Vagina (tissue), 2 donors: Measurements from ENCODE around the gene TUBB1. TPM values are rescaled to one million over a fixed set of nuclear protein-coding genes. Genes with fewer than 3 reads are reported as not detected.

Source experiments
- DNase-seq, 2 donors: peaks; one replicate each; pipeline ENCODE4 v3.0.0-alpha.2; 2017; ENCODE audit errors: extremely low spot score in 2 of 2
- H3K27ac ChIP-seq: fragments of 200-600 bp; sonication (generic); one replicate; pipeline ENCODE4 v1.5.1; 2019
- H3K27me3 ChIP-seq: fragments of 200-600 bp; sonication (generic); one replicate; pipeline ENCODE4 v1.5.1; 2019
- H3K36me3 ChIP-seq, 2 donors: fragments of 200-600 bp; sonication (generic); one replicate each; pipeline ENCODE4 v1.5.1; 2017 to 2019
- H3K4me1 ChIP-seq: fragments of 200-600 bp; sonication (generic); one replicate; pipeline ENCODE4 v1.5.1; 2019
- H3K4me3 ChIP-seq, 2 donors: fragments of 200-600 bp; sonication (generic); 1 replicate in 1 of 2; 2 replicates in 1 of 2; pipeline ENCODE4 v1.5.1; 2016 to 2019
- H3K9me3 ChIP-seq: fragments of 200-600 bp; sonication (generic); one replicate; pipeline ENCODE4 v1.5.1; 2019
- POLR2A ChIP-seq, 2 donors: fragments of 450-650 bp; IDR thresholded peaks; one replicate each; pipeline ENCODE4 v1.6.1; 2017; ENCODE audit warnings: antibody characterized with exemption in 2 of 2, mild to moderate bottlenecking in 2 of 2, moderate library complexity in 2 of 2
- POLR2AphosphoS5 ChIP-seq, 2 donors: sonication (generic); formaldehyde crosslinking; IDR thresholded peaks; one replicate each; pipeline ENCODE4 v1.9.0; 2017; ENCODE audit warnings: antibody characterized with exemption in 2 of 2, mild to moderate bottlenecking in 2 of 2, low read depth in 1 of 2; ENCODE audit not compliant: insufficient read depth in 1 of 2
- intact Hi-C: fragments of 100-400 bp; cut with DNase I; formaldehyde crosslinking; loops from one replicate; pipeline ENCODE4 v1.15.1; 2023
- total RNA-seq: library from RNA; depleted of rRNA; stranded (reverse); fragments of >200 nt; gene quantifications from one replicate; pipeline ENCODE4 v1.2.3, GENCODE V29; 2016
- TF ChIP-seq, protein P1 (sequence below), 3 experiments: fragments of 450-650 bp in 2 of 3; fragments of 200-600 bp in 1 of 3; sonication (generic) in 1 of 3; IDR thresholded peaks; one replicate each; pipeline ENCODE4 v1.5.1; 2017 to 2019; ENCODE audit warnings: antibody characterized with exemption in 3 of 3, mild to moderate bottlenecking in 2 of 3, moderate library complexity in 2 of 3

Gene TUBB1
- total RNA-seq, 1 donor from 2014 or later: not detected

DNA sequence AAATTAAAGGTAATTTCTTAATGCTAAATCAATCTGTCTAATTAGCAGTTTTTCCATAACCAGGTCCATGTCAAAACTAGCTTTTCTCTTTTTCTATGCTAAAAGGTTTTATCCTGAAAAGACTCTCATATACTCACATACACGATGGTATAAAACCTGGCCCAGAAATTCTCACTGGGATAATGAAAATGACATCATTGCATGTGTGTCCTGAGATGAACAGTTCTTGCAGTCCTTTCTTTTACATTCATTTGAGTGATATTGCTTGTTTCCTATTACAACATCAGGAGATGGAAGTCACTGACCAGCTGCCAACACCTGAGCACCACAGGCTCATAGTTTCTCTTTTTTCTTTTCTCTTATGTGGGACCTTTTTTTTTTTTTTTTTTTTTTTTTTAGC lies 31.2 kb downstream of the TUBB1 start:
- Histone ChIP-seq H3K4me3 (no peak overlapping the region), H3K27me3 (no peaks in the 10 kb centered on the region), H3K27ac (no peak overlapping the region), H3K4me1 (no peaks in the 10 kb centered on the region), H3K9me3 (no peaks in the 10 kb centered on the region), H3K36me3 (no peaks in the 10 kb centered on the region)
- no peak for TF ChIP-seq POLR2A (IDR thresholded peaks at IDR 0.05)
- TF ChIP-seq, protein P1, sequence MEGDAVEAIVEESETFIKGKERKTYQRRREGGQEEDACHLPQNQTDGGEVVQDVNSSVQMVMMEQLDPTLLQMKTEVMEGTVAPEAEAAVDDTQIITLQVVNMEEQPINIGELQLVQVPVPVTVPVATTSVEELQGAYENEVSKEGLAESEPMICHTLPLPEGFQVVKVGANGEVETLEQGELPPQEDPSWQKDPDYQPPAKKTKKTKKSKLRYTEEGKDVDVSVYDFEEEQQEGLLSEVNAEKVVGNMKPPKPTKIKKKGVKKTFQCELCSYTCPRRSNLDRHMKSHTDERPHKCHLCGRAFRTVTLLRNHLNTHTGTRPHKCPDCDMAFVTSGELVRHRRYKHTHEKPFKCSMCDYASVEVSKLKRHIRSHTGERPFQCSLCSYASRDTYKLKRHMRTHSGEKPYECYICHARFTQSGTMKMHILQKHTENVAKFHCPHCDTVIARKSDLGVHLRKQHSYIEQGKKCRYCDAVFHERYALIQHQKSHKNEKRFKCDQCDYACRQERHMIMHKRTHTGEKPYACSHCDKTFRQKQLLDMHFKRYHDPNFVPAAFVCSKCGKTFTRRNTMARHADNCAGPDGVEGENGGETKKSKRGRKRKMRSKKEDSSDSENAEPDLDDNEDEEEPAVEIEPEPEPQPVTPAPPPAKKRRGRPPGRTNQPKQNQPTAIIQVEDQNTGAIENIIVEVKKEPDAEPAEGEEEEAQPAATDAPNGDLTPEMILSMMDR (IDR thresholded peaks at IDR 0.05): no peak
- no peak for TF ChIP-seq POLR2AphosphoS5 (IDR thresholded peaks at IDR 0.05; ENCODE audit: insufficient read depth in 1 of 2, low read depth in 1 of 2)
- intact Hi-C loops: no loop called here
- DNase-seq: no peak

DNA sequence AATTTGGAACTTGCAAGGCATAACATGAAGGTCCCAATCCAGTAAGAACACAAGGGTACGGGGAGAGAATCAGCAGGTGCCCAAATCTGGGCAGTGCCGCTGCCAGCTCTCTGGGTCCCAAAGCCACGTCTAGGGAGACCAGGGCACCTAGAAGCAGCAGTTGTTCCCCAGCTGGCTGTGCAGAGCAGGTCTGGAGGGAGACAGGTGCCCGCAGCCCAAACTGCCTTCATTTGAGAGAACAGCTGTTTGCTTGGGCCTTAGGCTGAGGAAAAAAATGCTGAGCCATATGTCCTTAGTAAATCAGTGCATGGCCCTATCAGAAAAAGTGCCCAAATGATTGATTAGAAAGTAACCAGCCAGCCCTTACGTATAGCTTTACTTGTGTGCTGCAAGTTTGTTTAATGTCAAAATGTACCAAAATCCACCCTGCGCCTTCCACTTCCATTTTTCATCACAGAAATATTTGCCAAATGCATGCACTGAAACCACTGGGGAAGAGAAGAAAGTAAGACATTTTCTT lies 32.5 kb downstream of the TUBB1 start:
- intact Hi-C loops: no loop called here
- H3K9me3 ChIP-seq: no peaks in the 10 kb centered on the region
- no peaks in the 10 kb centered on the region for H3K27me3 ChIP-seq
- no peak overlapping the region for H3K27ac ChIP-seq
- H3K4me3 ChIP-seq: no peak overlapping the region
- no peaks in the 10 kb centered on the region for H3K4me1 ChIP-seq
- no peak for TF ChIP-seq POLR2AphosphoS5 (IDR thresholded peaks at IDR 0.05; ENCODE audit: insufficient read depth in 1 of 2, low read depth in 1 of 2)
- TF ChIP-seq, protein P1 (IDR thresholded peaks at IDR 0.05): no peak
- no peak for TF ChIP-seq POLR2A (IDR thresholded peaks at IDR 0.05)
- no peak for DNase-seq
- no peaks in the 10 kb centered on the region for H3K36me3 ChIP-seq

DNA sequence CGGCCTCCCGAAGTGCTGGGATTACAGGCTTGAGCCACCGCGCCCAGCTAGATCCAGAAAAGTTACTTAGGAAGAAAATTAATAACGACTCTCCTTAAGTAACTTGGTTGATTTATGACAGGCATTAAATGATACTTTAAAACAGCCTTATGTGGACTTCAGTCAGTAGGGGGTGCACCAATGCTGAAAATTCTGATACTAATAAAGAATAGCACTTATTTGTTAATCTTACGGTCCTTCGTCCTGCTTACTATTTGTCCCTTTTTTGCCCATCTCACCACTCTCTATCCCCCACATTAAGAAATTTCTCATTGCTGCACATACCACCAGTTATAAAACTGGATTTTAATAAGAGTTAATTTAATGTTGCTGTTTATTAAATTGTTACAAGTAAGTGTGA lies 36.1 kb downstream of the TUBB1 start:
- no peaks in the 10 kb centered on the region for H3K27me3 ChIP-seq
- no peaks in the 10 kb centered on the region for H3K4me1 ChIP-seq
- no peak overlapping the region for H3K27ac ChIP-seq
- H3K4me3 ChIP-seq: no peak overlapping the region
- H3K9me3 ChIP-seq: no peaks in the 10 kb centered on the region
- TF ChIP-seq POLR2AphosphoS5 (IDR thresholded peaks at IDR 0.05; ENCODE audit: insufficient read depth in 1 of 2, low read depth in 1 of 2): no peak
- no peak for TF ChIP-seq POLR2A (IDR thresholded peaks at IDR 0.05)
- TF ChIP-seq, protein P1 (IDR thresholded peaks at IDR 0.05): no peak
- DNase-seq: no peak
- no peaks in the 10 kb centered on the region for H3K36me3 ChIP-seq
- intact Hi-C loops: no loop called here

DNA sequence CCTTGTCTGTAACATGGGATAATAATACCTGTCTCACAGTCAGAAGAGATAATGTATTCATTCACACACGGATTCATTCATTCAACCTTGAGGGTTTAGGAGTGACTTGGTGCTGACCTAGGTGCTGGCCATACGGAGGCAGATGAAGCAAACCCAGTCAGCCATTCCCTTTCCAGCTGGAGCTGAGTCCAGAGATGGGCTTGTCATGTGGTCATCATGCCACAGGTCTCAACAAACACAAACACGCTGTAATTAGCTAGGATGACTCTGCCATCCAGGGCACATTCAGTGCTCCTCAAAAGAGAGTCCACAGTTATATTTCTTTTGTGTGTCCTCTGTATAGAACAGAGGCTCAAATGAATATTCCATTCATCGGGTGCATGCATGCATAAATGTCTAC lies 42.9 kb downstream of the TUBB1 start:
- TF ChIP-seq POLR2A (IDR thresholded peaks at IDR 0.05): no peak
- no peak for TF ChIP-seq POLR2AphosphoS5 (IDR thresholded peaks at IDR 0.05; ENCODE audit: insufficient read depth in 1 of 2, low read depth in 1 of 2)
- TF ChIP-seq, protein P1 (IDR thresholded peaks at IDR 0.05): no peak
- intact Hi-C loops: no loop called here
- H3K27ac ChIP-seq: no peak overlapping the region
- DNase-seq: no peak
- peaks cover 9% of the 10 kb centered on the region for H3K4me1 ChIP-seq
- H3K4me3 ChIP-seq: no peak overlapping the region
- no peaks in the 10 kb centered on the region for H3K36me3 ChIP-seq
- H3K9me3 ChIP-seq: no peaks in the 10 kb centered on the region
- H3K27me3 ChIP-seq: no peaks in the 10 kb centered on the region

DNA sequence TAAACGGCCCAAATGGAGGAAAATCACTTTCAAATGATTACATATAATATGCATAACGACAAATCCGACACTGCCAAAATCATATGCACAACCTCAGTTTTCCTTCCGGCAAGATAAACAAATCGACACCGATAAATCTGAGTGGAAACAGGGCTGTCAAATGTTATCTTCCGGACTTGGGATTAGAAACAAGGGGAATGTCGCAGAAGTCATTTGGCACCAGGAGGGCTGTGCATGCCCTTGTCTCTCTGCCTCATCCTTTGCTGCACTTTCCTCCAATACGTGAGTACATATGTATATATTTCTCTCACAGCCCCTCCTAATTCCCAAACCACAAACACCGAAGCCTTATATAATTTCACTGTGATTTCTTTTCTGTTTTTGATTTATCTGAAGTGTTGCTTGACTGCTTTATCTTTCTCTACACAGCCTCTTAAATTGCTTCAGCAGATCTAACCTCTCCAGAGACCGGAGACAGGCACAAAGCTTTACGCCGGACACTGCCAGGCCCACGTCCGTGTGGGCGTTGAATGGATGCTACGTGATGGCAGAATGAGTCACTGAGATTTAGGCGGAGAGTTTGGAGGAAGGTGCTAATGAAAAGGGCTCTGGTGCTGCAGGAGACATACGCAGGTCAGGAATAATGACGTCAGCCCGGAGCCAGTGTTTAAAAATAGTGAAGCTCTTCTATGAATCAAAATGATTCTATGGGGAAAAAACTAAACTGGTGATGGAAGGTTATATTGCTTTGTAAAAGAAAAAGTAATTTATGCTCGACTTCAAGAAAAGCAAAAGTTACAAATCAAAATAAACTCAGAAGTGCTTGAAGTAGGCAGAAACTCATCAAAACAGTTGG lies 44.4 kb downstream of the TUBB1 start:
- Histone ChIP-seq H3K4me1 (peaks cover 9% of the 10 kb centered on the region), H3K27me3 (no peaks in the 10 kb centered on the region), H3K9me3 (no peaks in the 10 kb centered on the region), H3K36me3 (no peaks in the 10 kb centered on the region), H3K27ac (no peak overlapping the region), H3K4me3 (no peak overlapping the region)
- intact Hi-C loops: no loop called here
- TF ChIP-seq POLR2AphosphoS5 (IDR thresholded peaks at IDR 0.05; ENCODE audit: insufficient read depth in 1 of 2, low read depth in 1 of 2) (peak in 1 of 2 donors; percentile 60), POLR2A (IDR thresholded peaks at IDR 0.05) (no peak)
- TF ChIP-seq, protein P1 (IDR thresholded peaks at IDR 0.05): no peak
- no peak for DNase-seq
